SK-N-SH (cell line): ENCODE data around the gene NSF. TPM values are rescaled to one million over a fixed set of nuclear protein-coding genes. Genes with fewer than 3 reads are reported as not detected.

ENCODE experiments used
- CTCF ChIA-PET: fragments of 300-600, 350-600 bp; formaldehyde crosslinking; extraction: SDS; loops from one replicate; lab custom pipeline; 2021; lab: Yijun Ruan, JAX
- POLR2A ChIA-PET: fragments of 350-600 bp; sonication (Branson Sonifier 250); formaldehyde crosslinking; extraction: SDS; loops from one replicate; lab custom pipeline; 2020; ENCODE audit warnings: antibody characterized with exemption, inconsistent platforms; lab: Yijun Ruan, JAX
- DNase-seq: peaks from one replicate; pipeline ENCODE4 v3.0.0; 2012
- H2AFZ ChIP-seq: fragments of 200-600 bp; sonication (generic); 2 replicates; pipeline ENCODE4 v1.8.1; 2016; ENCODE audit warnings: antibody characterized with exemption, mild to moderate bottlenecking, low read depth
- H3F3A ChIP-seq: fragments of 200-600 bp; sonication (generic); replicated peaks from 2 replicates; pipeline ENCODE3; 2016; ENCODE audit warnings: antibody characterized with exemption, mild to moderate bottlenecking; ENCODE audit not compliant: insufficient read depth
- H3K27ac ChIP-seq, 2 experiments: fragments of 200-500 bp in 1 of 2; fragments of 200-600 bp in 1 of 2; sonication (Bioruptor generic) in 1 of 2; sonication (generic), shearing (Covaris generic) in 1 of 2; 2 replicates each; pipeline versions ENCODE4 v1.5.1 to v1.6.1; 2014 to 2016; ENCODE audit warnings: low read depth in 2 of 2, inconsistent platforms in 1 of 2, low read length in 1 of 2, mild to moderate bottlenecking in 1 of 2, mixed read lengths in 1 of 2
- H3K27me3 ChIP-seq: fragments of 200-600 bp; sonication (generic), shearing (Covaris generic); 2 replicates; pipeline ENCODE4 v1.6.1; 2016; ENCODE audit warnings: mixed run types; ENCODE audit not compliant: insufficient read depth
- H3K36me3 ChIP-seq, 2 experiments: fragments of 200-500 bp in 1 of 2; fragments of 200-600 bp in 1 of 2; sonication (Bioruptor generic) in 1 of 2; sonication (generic) in 1 of 2; replicated peaks in 1 of 2; 2 replicates each; pipeline versions ENCODE3 to v1.5.1; 2014 to 2016; ENCODE audit warnings: low read length in 1 of 2, mild to moderate bottlenecking in 1 of 2; ENCODE audit not compliant: insufficient read depth in 2 of 2, control insufficient read depth in 1 of 2
- H3K4me1 ChIP-seq, 2 experiments: fragments of 200-500 bp in 1 of 2; fragments of 200-600 bp in 1 of 2; sonication (Bioruptor generic) in 1 of 2; sonication (generic), shearing (Covaris generic) in 1 of 2; 2 replicates each; pipeline versions ENCODE4 v1.5.1 to v1.6.1; 2014 to 2016; ENCODE audit warnings: low read depth in 1 of 2, low read length in 1 of 2, mixed run types in 1 of 2; ENCODE audit not compliant: insufficient read depth in 2 of 2, control insufficient read depth in 1 of 2
- H3K4me2 ChIP-seq: fragments of 200-600 bp; sonication (generic), shearing (Covaris generic); 2 replicates; pipeline ENCODE4 v1.6.1; 2017; ENCODE audit warnings: mixed run types
- H3K4me3 ChIP-seq, 2 experiments: fragments of 200-500 bp in 1 of 2; fragments of 200-600 bp in 1 of 2; sonication (Bioruptor generic) in 1 of 2; sonication (generic), shearing (Covaris generic) in 1 of 2; 2 replicates each; pipeline versions ENCODE4 v1.5.1 to v1.8.1; 2014 to 2016; ENCODE audit warnings: low read depth in 2 of 2, inconsistent platforms in 1 of 2, low read length in 1 of 2, mild to moderate bottlenecking in 1 of 2, mixed read lengths in 1 of 2, moderate library complexity in 1 of 2
- H3K79me2 ChIP-seq: fragments of 200-600 bp; sonication (generic); 2 replicates; pipeline ENCODE4 v1.8.1; 2017; ENCODE audit warnings: mild to moderate bottlenecking; ENCODE audit not compliant: insufficient read depth
- H3K9ac ChIP-seq: fragments of 200-600 bp; sonication (generic); 2 replicates; pipeline ENCODE4 v1.6.1; 2017; ENCODE audit warnings: mixed run types
- H3K9me2 ChIP-seq: fragments of 200-600 bp; sonication (generic); 2 replicates; pipeline ENCODE4 v1.6.1; 2017; ENCODE audit warnings: mixed run types
- H3K9me3 ChIP-seq: fragments of 200-600 bp; sonication (generic); 2 replicates; pipeline ENCODE4 v1.6.1; 2017; ENCODE audit warnings: mixed run types, mild to moderate bottlenecking, moderate library complexity
- H4K20me1 ChIP-seq: fragments of 200-600 bp; sonication (generic); 2 replicates; pipeline ENCODE4 v1.6.1; 2017; ENCODE audit warnings: mild to moderate bottlenecking, mixed run types; ENCODE audit not compliant: insufficient read depth
- CHD2 ChIP-seq: fragments of 150-350 bp; IDR thresholded peaks from 2 replicates; pipeline ENCODE4 v1.6.1; 2018; ENCODE audit warnings: low read length; ENCODE audit not compliant: partially characterized antibody
- CTCF ChIP-seq: fragments of 200-600 bp; sonication (generic); IDR thresholded peaks from 2 replicates; pipeline ENCODE4 v1.6.1; 2017; ENCODE audit warnings: antibody characterized with exemption, mild to moderate bottlenecking, moderate library complexity
- EP300 ChIP-seq, 2 experiments: IDR thresholded peaks; 2 replicates each; pipeline versions ENCODE4 v1.4.0 to v1.6.1; 2012; ENCODE audit warnings: borderline replicate concordance in 1 of 2, low read depth in 1 of 2, low read length in 1 of 2
- EZH2phosphoT487 ChIP-seq: fragments of 200-600 bp; sonication (generic); IDR thresholded peaks from 2 replicates; pipeline ENCODE4 v1.6.1; 2017; ENCODE audit warnings: low read depth, mixed run types, mild to moderate bottlenecking, antibody characterized with exemption, moderate library complexity, borderline replicate concordance
- FOSL2 ChIP-seq: IDR thresholded peaks from 2 replicates; pipeline ENCODE4 v1.4.0; 2012; ENCODE audit warnings: low read depth, mild to moderate bottlenecking, moderate library complexity, borderline replicate concordance
- FOXJ3 ChIP-seq: sonication (generic); formaldehyde crosslinking; IDR thresholded peaks from 2 replicates; pipeline ENCODE4 v1.5.1; 2020; ENCODE audit warnings: mild to moderate bottlenecking, missing genetic modification reagents
- FOXM1 ChIP-seq: IDR thresholded peaks from 2 replicates; pipeline ENCODE4 v1.4.0; 2012; ENCODE audit warnings: low read depth, mild to moderate bottlenecking
- GATA2 ChIP-seq: sonication (generic); formaldehyde crosslinking; IDR thresholded peaks from 2 replicates; pipeline ENCODE4 v1.5.0; 2020; ENCODE audit warnings: mild to moderate bottlenecking, missing genetic modification reagents
- IRF3 ChIP-seq: fragments of 150-350 bp; IDR thresholded peaks from 2 replicates; pipeline ENCODE4 v1.6.1; 2016; ENCODE audit warnings: mild to moderate bottlenecking, low read depth, low read length
- JUND ChIP-seq: IDR thresholded peaks from 2 replicates; pipeline ENCODE4 v1.4.0; 2012
- MEF2A ChIP-seq: IDR thresholded peaks from 2 replicates; pipeline ENCODE4 v1.4.0; 2012; ENCODE audit warnings: low read depth, borderline replicate concordance
- NFIC ChIP-seq: IDR thresholded peaks from 2 replicates; pipeline ENCODE4 v1.4.0; 2012; ENCODE audit warnings: borderline replicate concordance
- NRF1 ChIP-seq: IDR thresholded peaks from 2 replicates; pipeline ENCODE4 v1.6.1; 2012; ENCODE audit warnings: low read depth, mild to moderate bottlenecking, low read length
- PBX3 ChIP-seq: IDR thresholded peaks from 2 replicates; pipeline ENCODE4; 2012
- POLR2AphosphoS5 ChIP-seq: IDR thresholded peaks from 2 replicates; pipeline ENCODE4 v1.6.1; 2012; ENCODE audit warnings: low read depth, low read length
- RCOR1 ChIP-seq: fragments of 150-350 bp; IDR thresholded peaks from 2 replicates; pipeline ENCODE4 v1.6.1; 2017; ENCODE audit warnings: antibody characterized with exemption, low read length
- RFX5 ChIP-seq: IDR thresholded peaks from 2 replicates; pipeline ENCODE4 v1.6.1; 2012; ENCODE audit warnings: mild to moderate bottlenecking, improper control_type of control experiment, low read length
- RXRA ChIP-seq: IDR thresholded peaks from 2 replicates; pipeline ENCODE4 v1.4.0; 2012; ENCODE audit warnings: low read depth, mild to moderate bottlenecking, borderline replicate concordance
- SIN3A ChIP-seq: IDR thresholded peaks from 2 replicates; pipeline ENCODE4 v1.6.1; 2012; ENCODE audit warnings: low read depth, mild to moderate bottlenecking, low read length, moderate library complexity, borderline replicate concordance
- TAF1 ChIP-seq: IDR thresholded peaks from 2 replicates; pipeline ENCODE4 v1.6.1; 2012; ENCODE audit warnings: low read depth, mild to moderate bottlenecking, low read length, moderate library complexity, borderline replicate concordance
- TEAD4 ChIP-seq: IDR thresholded peaks from 2 replicates; pipeline ENCODE4 v1.4.0; 2012; ENCODE audit warnings: mild to moderate bottlenecking, borderline replicate concordance; ENCODE audit not compliant: insufficient read depth
- USF2 ChIP-seq: fragments of 150-350 bp; IDR thresholded peaks from 2 replicates; pipeline ENCODE4 v1.6.1; 2017; ENCODE audit warnings: antibody characterized with exemption, low read length, low read depth, borderline replicate concordance
- YY1 ChIP-seq: IDR thresholded peaks from 2 replicates; pipeline ENCODE4 v1.4.0; 2012; ENCODE audit warnings: low read depth, mild to moderate bottlenecking
- WGBS: methylation state at CpG from one replicate; pipeline ENCODE4 v1.1.6; 2017; ENCODE audit warnings: low lambda C conversion rate; 5-methylcytosine and 5-hydroxymethylcytosine counted together
- polyA plus RNA-seq, 3 experiments: library from polyadenylated mRNA; depleted of rRNA; stranded (reverse); fragments of >200 nt; gene quantifications; 2 replicates each; pipeline ENCODE4 v1.2.3, GENCODE V29; 2012
- TF ChIP-seq, protein P1 (sequence below): IDR thresholded peaks from 2 replicates; pipeline ENCODE4 v1.4.0; 2012; ENCODE audit warnings: low read depth, borderline replicate concordance
- TF ChIP-seq, protein P2 (sequence below): IDR thresholded peaks from 2 replicates; pipeline ENCODE4 v1.4.0; 2012; ENCODE audit warnings: low read depth, borderline replicate concordance

NSF gene
- polyA plus RNA-seq, 1 of the 3 experiments (the other 2 are of a cell fraction) = 31.4 TPM

GRCh38 chr17:46733837-46734475, 143.5 kb downstream of the NSF start:
- Histone ChIP-seq H3K9me2 (no peaks in the 10 kb centered on the region), H4K20me1 (no peaks in the 10 kb centered on the region), H2AFZ (no peak overlapping the region), H3K9ac (no peak overlapping the region), H3K36me3 (peaks cover 12 to 14% of the 10 kb centered on the region in 2 experiments), H3K4me1 (peaks cover 22 to 30% of the 10 kb centered on the region in 2 experiments), H3K79me2 (no peaks in the 10 kb centered on the region), H3K9me3 (no peaks in the 10 kb centered on the region), H3F3A (peaks cover 22% of the 10 kb centered on the region), H3K4me2 (peak overlapping the region; percentile 0; the same call in 1 of the 2 replicates), H3K27ac (peak overlapping the region; percentile 39 to 55; a peak in 3 of 4 replicates), H3K4me3 (no peak overlapping the region), H3K27me3 (no peaks in the 10 kb centered on the region)
- ChIA-PET CTCF (interaction anchor here (1.1 to 1.6 kb wide), 2 partner anchors 15 to 102 kb away, joined by 3 to 4 read pairs; no protein-coding TSS in a partner anchor), POLR2A (no interaction called here)
- no peak for DNase-seq
- WGBS = 93% methylated on average over 1 of the region's 1 CpG
- peak; percentile 95 for TF ChIP-seq FOXM1
- peak; percentile 99 for TF ChIP-seq FOSL2
- no peak for TF ChIP-seq YY1
- no peak for TF ChIP-seq TAF1
- no peak for TF ChIP-seq CHD2
- peak; percentile 58; the same call in 1 of the 2 replicates for TF ChIP-seq GATA2 (CRISPR knock-in tag)
- TF ChIP-seq SIN3A = no peak; the same call in 1 of the 2 replicates
- TF ChIP-seq EZH2phosphoT487 = no peak
- no peak for TF ChIP-seq RCOR1
- TF ChIP-seq NFIC = peak; percentile 90
- no peak for TF ChIP-seq USF2
- no peak for TF ChIP-seq FOXJ3
- TF ChIP-seq, protein P1, sequence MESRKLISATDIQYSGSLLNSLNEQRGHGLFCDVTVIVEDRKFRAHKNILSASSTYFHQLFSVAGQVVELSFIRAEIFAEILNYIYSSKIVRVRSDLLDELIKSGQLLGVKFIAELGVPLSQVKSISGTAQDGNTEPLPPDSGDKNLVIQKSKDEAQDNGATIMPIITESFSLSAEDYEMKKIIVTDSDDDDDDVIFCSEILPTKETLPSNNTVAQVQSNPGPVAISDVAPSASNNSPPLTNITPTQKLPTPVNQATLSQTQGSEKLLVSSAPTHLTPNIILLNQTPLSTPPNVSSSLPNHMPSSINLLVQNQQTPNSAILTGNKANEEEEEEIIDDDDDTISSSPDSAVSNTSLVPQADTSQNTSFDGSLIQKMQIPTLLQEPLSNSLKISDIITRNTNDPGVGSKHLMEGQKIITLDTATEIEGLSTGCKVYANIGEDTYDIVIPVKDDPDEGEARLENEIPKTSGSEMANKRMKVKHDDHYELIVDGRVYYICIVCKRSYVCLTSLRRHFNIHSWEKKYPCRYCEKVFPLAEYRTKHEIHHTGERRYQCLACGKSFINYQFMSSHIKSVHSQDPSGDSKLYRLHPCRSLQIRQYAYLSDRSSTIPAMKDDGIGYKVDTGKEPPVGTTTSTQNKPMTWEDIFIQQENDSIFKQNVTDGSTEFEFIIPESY = 0 out of 2 replicates have a peak, but pooled peaks have one; percentile 63
- TF ChIP-seq MEF2A = peak; percentile 94
- TF ChIP-seq PBX3 = peak; percentile 98
- TF ChIP-seq TEAD4 = peak; percentile 89
- peak; percentile 92 for TF ChIP-seq RXRA
- TF ChIP-seq RFX5 = 0 out of 2 replicates have a peak, but pooled peaks have one; percentile 17
- TF ChIP-seq POLR2AphosphoS5 = peak; percentile 86; the same call in 1 of the 2 replicates
- no peak for TF ChIP-seq IRF3
- no peak for TF ChIP-seq NRF1
- TF ChIP-seq JUND = peak; percentile 99
- peak; percentile 72 to 97 for TF ChIP-seq EP300 (IDR thresholded peaks at IDR 0.05; ENCODE audit: borderline replicate concordance in 1 of 2, low read depth in 1 of 2, low read length in 1 of 2)
- no peak for TF ChIP-seq CTCF
- TF ChIP-seq, protein P2, sequence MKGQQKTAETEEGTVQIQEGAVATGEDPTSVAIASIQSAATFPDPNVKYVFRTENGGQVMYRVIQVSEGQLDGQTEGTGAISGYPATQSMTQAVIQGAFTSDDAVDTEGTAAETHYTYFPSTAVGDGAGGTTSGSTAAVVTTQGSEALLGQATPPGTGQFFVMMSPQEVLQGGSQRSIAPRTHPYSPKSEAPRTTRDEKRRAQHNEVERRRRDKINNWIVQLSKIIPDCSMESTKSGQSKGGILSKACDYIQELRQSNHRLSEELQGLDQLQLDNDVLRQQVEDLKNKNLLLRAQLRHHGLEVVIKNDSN = no peak
